Endothelial cell of umbilical vein (primary cell): ENCODE data around the gene ANXA4. TPM values are rescaled to one million over a fixed set of nuclear protein-coding genes. Genes with fewer than 3 reads are reported as not detected.

Experiments
- BruUV-seq: library from RNA; stranded (reverse); fragments of 400-500 nt; replicated peaks from 2 replicates; lab custom pipeline; 2021; lab: Mats Ljungman, UMichigan
- CTCF ChIA-PET: fragments of 300-600, 350-600 bp; sonication (Branson Sonifier 250); formaldehyde crosslinking; loops from one replicate; lab custom pipeline; 2021; ENCODE audit warnings: antibody characterized with exemption, inconsistent platforms; lab: Charles Lee
- POLR2A ChIA-PET: fragments of 300-600, 350-600 bp; sonication (Branson Sonifier 250); formaldehyde crosslinking; loops from one replicate; lab custom pipeline; 2021; ENCODE audit warnings: antibody characterized with exemption, inconsistent platforms; lab: Charles Lee
- DNase-seq: peaks from one replicate; pipeline ENCODE4 v3.0.0-alpha.2; 2011; ENCODE audit warnings: low read depth, low spot score
- FAIRE-seq: peaks from 2 replicates; lab custom pipeline; 2011; peaks lifted over from hg19 to GRCh38; lab: Jason Lieb, UNC
- H2AFZ ChIP-seq: 2 replicates; pipeline ENCODE4 v1.6.0; 2012; ENCODE audit warnings: low read depth, low read length, control low read depth, inconsistent platforms
- H3K27ac ChIP-seq: 2 replicates; pipeline ENCODE4 v1.5.1; 2011; ENCODE audit warnings: low read depth, mild to moderate bottlenecking, control low read depth, low read length, moderate library complexity; ENCODE audit not compliant: insufficient read depth
- H3K27me3 ChIP-seq, 2 experiments: 2 replicates each; pipeline versions ENCODE4 v1.6.0 to v1.6.1; 2011; ENCODE audit warnings: low read length in 2 of 2, mixed read lengths in 1 of 2; ENCODE audit not compliant: control insufficient read depth in 2 of 2, insufficient read depth in 2 of 2
- H3K36me3 ChIP-seq, 2 experiments: 2 replicates in 1 of 2; 3 replicates in 1 of 2; pipeline ENCODE4 v1.5.1; 2011; ENCODE audit warnings: low read length in 2 of 2, mild to moderate bottlenecking in 1 of 2, moderate library complexity in 1 of 2; ENCODE audit not compliant: control insufficient read depth in 2 of 2, insufficient read depth in 2 of 2; ENCODE audit errors: extremely low read depth in 1 of 2
- H3K4me1 ChIP-seq: 3 replicates; pipeline ENCODE4 v1.5.1; 2011; ENCODE audit warnings: mild to moderate bottlenecking, low read length; ENCODE audit not compliant: control insufficient read depth, insufficient read depth; ENCODE audit errors: extremely low read depth
- H3K4me2 ChIP-seq: 2 replicates; pipeline ENCODE4 v1.6.1; 2011; ENCODE audit warnings: low read length, control low read depth, mixed read lengths; ENCODE audit not compliant: insufficient read depth
- H3K4me3 ChIP-seq, 3 experiments: fragments of 200-600 bp in 1 of 3; sonication (generic), shearing (Covaris generic) in 1 of 3; replicated peaks in 1 of 3; 2 replicates each; pipeline ENCODE4 v1.5.1; 2011 to 2016; ENCODE audit warnings: control low read depth in 3 of 3, low read length in 3 of 3, mild to moderate bottlenecking in 2 of 3, inconsistent platforms in 1 of 3, low read depth in 1 of 3, moderate library complexity in 1 of 3; ENCODE audit not compliant: insufficient read depth in 1 of 3
- H3K79me2 ChIP-seq: 2 replicates; pipeline ENCODE4 v1.6.0; 2012; ENCODE audit warnings: low read length, inconsistent platforms; ENCODE audit not compliant: control insufficient read depth, insufficient read depth
- H3K9ac ChIP-seq: replicated peaks from 2 replicates; pipeline ENCODE3; 2011; ENCODE audit warnings: low read length, control low read depth; ENCODE audit not compliant: insufficient read depth; ENCODE audit errors: extremely low read depth
- H3K9me1 ChIP-seq: replicated peaks from 3 replicates; pipeline ENCODE4 v1.6.0; 2011; ENCODE audit warnings: mild to moderate bottlenecking, low read length; ENCODE audit not compliant: control insufficient read depth, insufficient read depth; ENCODE audit errors: extremely low read depth
- H3K9me3 ChIP-seq: replicated peaks from 2 replicates; pipeline ENCODE4 v1.5.1; 2012; ENCODE audit warnings: low read length, inconsistent platforms; ENCODE audit not compliant: control insufficient read depth, insufficient read depth
- H4K20me1 ChIP-seq: replicated peaks from 2 replicates; pipeline ENCODE3; 2011; ENCODE audit warnings: mild to moderate bottlenecking, low read length; ENCODE audit not compliant: control insufficient read depth, insufficient read depth; ENCODE audit errors: extremely low read depth
- CTCF ChIP-seq, 2 donors: IDR thresholded peaks; 1 replicate in 1 of 2; 2 replicates in 1 of 2; pipeline ENCODE4 v1.5.1; 2011; ENCODE audit warnings: low read length in 2 of 2, mild to moderate bottlenecking in 2 of 2, moderate library complexity in 2 of 2, control low read depth in 1 of 2, inconsistent platforms in 1 of 2, low read depth in 1 of 2; ENCODE audit not compliant: insufficient read depth in 1 of 2; ENCODE audit errors: extremely low read depth in 1 of 2
- EZH2 ChIP-seq: IDR thresholded peaks from 2 replicates; pipeline ENCODE4 v1.6.1; 2012; ENCODE audit warnings: borderline replicate concordance, low read depth, mild to moderate bottlenecking, moderate library complexity, low read length, inconsistent platforms; ENCODE audit not compliant: severe bottlenecking
- FOS ChIP-seq: IDR thresholded peaks from 2 replicates; pipeline ENCODE4 v1.6.1; 2011; ENCODE audit warnings: mild to moderate bottlenecking, low read length, moderate library complexity, borderline replicate concordance; ENCODE audit not compliant: insufficient read depth
- GATA2 ChIP-seq: IDR thresholded peaks from 2 replicates; pipeline ENCODE4 v1.7.0; 2011; ENCODE audit warnings: low read depth, mild to moderate bottlenecking, moderate library complexity, mixed read lengths, low read length; ENCODE audit not compliant: insufficient read length, insufficient read depth
- JUN ChIP-seq: IDR thresholded peaks from 2 replicates; pipeline ENCODE4 v1.6.1; 2011; ENCODE audit warnings: borderline replicate concordance, low read depth; ENCODE audit not compliant: insufficient read length, insufficient read depth
- MYC ChIP-seq: IDR thresholded peaks from one replicate; pipeline ENCODE4 v1.6.1; 2011; ENCODE audit warnings: mild to moderate bottlenecking, low read depth, low read length
- POLR2A ChIP-seq: IDR thresholded peaks from 2 replicates; pipeline ENCODE4 v1.6.1; 2012; ENCODE audit warnings: low read depth, mild to moderate bottlenecking, control low read depth, low read length
- POLR2AphosphoS5 ChIP-seq: IDR thresholded peaks from 2 replicates; pipeline ENCODE4 v1.6.1; 2012; ENCODE audit warnings: low read depth, mild to moderate bottlenecking, control low read depth, low read length, moderate library complexity; ENCODE audit not compliant: insufficient read depth
- dilution Hi-C: fragments of 300-500 bp; cut with MboI; formaldehyde crosslinking; loops from one replicate; pipeline ENCODE4 v1.15.0; 2019; ENCODE audit warnings: low sequenced_read_pairs; ENCODE audit not compliant: extremely low pct_ligation_motif_present
- intact Hi-C: fragments of 100-400 bp; cut with micrococcal nuclease; formaldehyde crosslinking; loops from one replicate; pipeline ENCODE4 v1.10.0; 2022
- polyA plus RNA-seq, 4 experiments: library from polyadenylated mRNA; depleted of rRNA in 3 of 4; stranded (reverse) in 3 of 4; unstranded in 1 of 4; fragments of >200 nt; gene quantifications; 2 replicates each; pipeline versions ENCODE4 v1.2.1 to v1.2.3, GENCODE V29; 2011 to 2012; ENCODE audit warnings: missing spikeins in 1 of 4
- total RNA-seq: library from RNA; stranded (reverse); gene quantifications from 2 replicates; pipeline ENCODE4 v1.2.3, GENCODE V29; 2021
- TF ChIP-seq, protein P1 (sequence below): IDR thresholded peaks from 2 replicates; pipeline ENCODE4 v1.6.1; 2011; ENCODE audit not compliant: insufficient read depth, insufficient read length

ANXA4 gene
- total and polyA plus RNA-seq, 2 donors (not counting 3 experiments of a cell fraction or from before 2014, with no cell fraction given) = 29.4 to 79.6 TPM

GRCh38 chr2:69791045-69791444 lies 49.1 kb downstream of the ANXA4 start:
- CTCF ChIA-PET = interaction anchor here (0.8 to 3.3 kb wide), 4 partner anchors 20 to 66 kb away, joined by 3 to 18 read pairs (median 8); no protein-coding TSS in a partner anchor
- no peaks in the 10 kb centered on the region for H3K4me1 ChIP-seq
- no peak overlapping the region for H3K4me2 ChIP-seq
- H4K20me1 ChIP-seq = no peaks in the 10 kb centered on the region
- H3K9ac ChIP-seq = no peak overlapping the region
- BruUV-seq = no TSS peak
- H3K9me3 ChIP-seq = no peaks in the 10 kb centered on the region
- dilution Hi-C loops = no loop called here
- POLR2A ChIA-PET = no interaction called here
- no peak for DNase-seq
- no peaks in the 10 kb centered on the region for H3K9me1 ChIP-seq
- H3K27ac ChIP-seq = no peak overlapping the region
- H3K36me3 ChIP-seq = peaks cover 0 to 3% of the 10 kb centered on the region in 2 experiments
- TF ChIP-seq FOS (no peak), MYC (no peak), POLR2A (no peak), CTCF (IDR thresholded peaks at IDR 0.05; ENCODE audit: extremely low read depth in 1 of 2, insufficient read depth in 1 of 2, low read depth in 1 of 2, low read length in 2 of 2) (no peak), GATA2 (no peak), JUN (no peak), EZH2 (no peak), POLR2AphosphoS5 (no peak)
- TF ChIP-seq, protein P1, sequence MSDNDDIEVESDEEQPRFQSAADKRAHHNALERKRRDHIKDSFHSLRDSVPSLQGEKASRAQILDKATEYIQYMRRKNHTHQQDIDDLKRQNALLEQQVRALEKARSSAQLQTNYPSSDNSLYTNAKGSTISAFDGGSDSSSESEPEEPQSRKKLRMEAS = no peak
- no peak overlapping the region for H2AFZ ChIP-seq
- H3K4me3 ChIP-seq = no peak overlapping the region
- FAIRE-seq = no peak
- H3K27me3 ChIP-seq = no peaks in the 10 kb centered on the region
- intact Hi-C loops = no loop called here
- no peaks in the 10 kb centered on the region for H3K79me2 ChIP-seq
